Inferior parietal cortex (tissue), 1 donor: ENCODE measurements around the gene PPFIA2.

Source experiments
- DNase-seq: peaks from one replicate; pipeline ENCODE4 v3.0.0-alpha.2; 2016; ENCODE audit errors: extremely low spot score

PPFIA2 gene

DNA sequence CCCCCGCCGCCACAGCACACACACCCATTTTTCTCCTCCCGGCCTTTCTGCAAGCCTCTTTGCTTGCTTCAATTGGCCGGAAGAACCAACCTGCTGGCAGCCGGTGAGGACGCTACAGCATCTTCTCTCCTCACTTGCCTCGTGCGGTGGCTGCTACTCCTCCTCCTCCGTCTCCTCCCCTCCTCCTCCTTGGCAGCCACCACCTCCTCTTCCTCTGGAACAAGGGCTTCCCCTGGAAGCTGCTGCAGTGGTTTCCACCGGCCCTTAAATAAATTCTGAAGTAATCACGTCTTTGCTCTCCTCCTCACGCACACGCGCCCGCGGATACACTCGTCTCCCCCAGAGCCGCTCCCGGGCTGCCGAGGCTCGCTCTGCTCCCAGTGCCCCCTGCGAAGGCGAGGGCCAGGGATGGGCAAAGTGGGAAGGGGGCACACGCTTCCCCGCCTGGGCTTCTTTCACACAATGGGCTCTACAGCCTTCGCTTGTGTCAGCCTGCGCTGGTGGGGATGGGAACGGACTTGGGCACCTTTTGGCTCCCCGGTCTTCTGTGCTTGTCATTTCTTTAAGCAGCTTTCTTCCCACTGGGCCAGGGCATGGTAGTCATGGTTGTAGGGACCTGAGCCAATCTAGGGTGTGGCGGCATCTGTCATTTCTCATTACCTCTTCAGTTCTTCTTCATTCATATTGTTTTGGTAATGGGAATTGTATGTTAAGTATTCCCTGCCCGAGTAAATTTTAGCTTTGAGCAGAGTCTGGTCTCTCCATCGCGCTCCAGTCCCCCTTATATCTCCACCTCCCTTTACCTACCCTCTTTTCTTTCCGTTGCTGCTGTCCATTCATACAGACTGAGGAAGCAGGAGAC, at the start of gene PPFIA2:
PPFIA2 (minus strand) TSS at position 161 of the 862 bp plus-strand sequence.
- peak; percentile 64 for DNase-seq

GRCh38 chr12:81800298-81801148, 41.4 kb upstream of the PPFIA2 start:
- peak; percentile 11 for DNase-seq

- DNase-seq, result no peak
These were observed 39.1 kb upstream of the PPFIA2 start for GRCh38 chr12:81798294-81798693.

GRCh38 chr12:81797100-81797499, 38.0 kb upstream of the PPFIA2 start:
- DNase-seq, result no peak

GRCh38 chr12:81792666-81793065, 33.5 kb upstream of the PPFIA2 start:
- no peak for DNase-seq

DNA sequence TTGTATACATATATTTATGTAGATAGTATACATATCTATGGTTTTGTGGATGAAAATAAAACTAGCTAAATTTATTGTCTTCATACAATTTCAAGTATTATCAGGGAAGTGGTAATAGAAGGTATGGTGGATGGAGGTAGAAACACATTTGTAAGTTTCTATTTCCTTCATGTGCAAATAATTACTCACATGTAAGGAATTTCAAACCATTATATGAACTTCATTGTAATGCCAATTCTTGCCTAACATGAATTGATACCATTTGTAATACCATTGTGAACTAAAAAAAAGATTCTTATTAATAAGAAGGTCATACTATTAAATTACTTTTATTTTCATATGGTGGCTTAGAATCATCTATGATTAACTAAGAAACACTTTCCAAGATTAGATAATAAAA, 20.1 kb upstream of the PPFIA2 start:
- DNase-seq, result no peak

DNA sequence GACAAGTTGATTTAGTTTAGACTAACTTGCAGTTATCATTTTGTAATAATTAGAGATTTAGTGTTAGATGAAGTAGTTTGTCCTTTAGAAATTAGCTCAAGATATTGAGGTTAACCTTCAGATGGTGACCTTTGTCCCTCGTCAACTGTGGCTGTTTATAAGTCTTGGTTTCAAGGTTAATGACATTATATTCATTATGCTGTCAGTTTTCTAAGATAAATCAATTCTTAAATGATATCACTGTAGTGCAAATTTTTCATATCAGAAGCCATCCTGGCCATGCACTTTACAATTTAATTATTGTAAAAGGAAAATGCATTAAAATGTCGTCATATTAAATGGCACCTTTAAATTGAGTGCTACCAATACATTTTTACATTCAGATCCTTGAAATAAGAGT, 19.6 kb upstream of the PPFIA2 start:
- DNase-seq, result no peak

- DNase-seq, result peak; percentile 66
These were observed 545 bp downstream of the PPFIA2 start for GRCh38 chr12:81758421-81759189.

- peak; percentile 27 for DNase-seq
These were observed 1.3 kb downstream of the PPFIA2 start for GRCh38 chr12:81757731-81758365.

DNA sequence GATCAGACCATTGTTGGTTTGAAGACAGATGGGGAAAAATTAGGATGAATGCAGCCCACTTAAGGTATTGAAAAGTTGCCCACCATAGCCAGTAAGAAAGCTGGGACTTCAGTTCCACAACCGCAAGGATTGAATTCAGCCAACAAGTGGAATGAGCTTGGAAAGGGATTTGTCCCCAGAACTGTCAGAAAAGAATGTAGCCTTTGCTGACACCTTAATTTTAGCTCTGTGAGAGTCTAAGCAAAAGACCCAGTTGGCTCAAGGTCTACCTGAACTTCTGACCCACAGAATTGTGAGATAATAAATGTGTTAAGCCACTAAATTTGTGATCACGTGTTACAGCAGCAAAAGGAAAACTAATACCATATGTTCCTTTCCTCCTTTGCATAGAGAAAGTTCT, 29.4 kb downstream of the PPFIA2 start:
- no peak for DNase-seq

DNA sequence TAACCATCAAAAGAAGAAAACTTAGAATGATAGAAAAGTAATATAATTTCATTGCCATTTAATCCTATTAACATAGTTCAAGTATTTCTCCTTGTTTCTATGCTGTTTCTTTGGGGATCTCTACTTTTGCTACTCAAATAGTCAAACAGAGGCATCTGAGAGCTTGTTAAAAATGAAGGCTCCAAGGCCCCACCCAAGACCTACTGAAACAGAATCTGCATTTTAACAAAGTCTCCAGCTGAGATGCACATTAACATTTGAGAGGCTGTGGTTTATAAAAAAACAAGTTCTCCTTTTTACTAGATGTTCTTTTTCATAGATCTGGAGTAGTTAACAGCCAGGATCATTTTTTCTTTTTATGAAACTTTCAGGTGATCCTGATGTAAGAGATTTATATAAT, 31.8 kb downstream of the PPFIA2 start:
- DNase-seq, result no peak

- no peak for DNase-seq
These were observed 32.5 kb downstream of the PPFIA2 start for GRCh38 chr12:81726634-81727033.

DNA sequence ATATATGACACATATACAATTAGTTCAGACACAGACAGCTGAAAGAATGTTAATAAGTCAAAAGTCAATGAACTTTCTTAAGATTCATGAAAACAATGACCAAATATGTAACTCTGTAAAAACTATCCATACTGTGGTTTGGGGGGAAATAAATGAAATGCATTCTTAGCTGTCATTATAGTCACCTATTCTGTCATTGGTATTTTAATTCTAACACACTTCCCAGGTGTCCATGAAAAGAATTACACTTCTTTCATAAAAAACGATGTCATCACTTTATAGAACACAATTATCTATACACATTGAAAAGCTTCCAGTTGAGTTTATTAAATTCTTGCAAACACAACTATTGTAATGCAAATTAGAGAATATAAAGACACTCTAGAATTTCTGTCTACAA, 35.8 kb downstream of the PPFIA2 start:
- no peak for DNase-seq

DNA sequence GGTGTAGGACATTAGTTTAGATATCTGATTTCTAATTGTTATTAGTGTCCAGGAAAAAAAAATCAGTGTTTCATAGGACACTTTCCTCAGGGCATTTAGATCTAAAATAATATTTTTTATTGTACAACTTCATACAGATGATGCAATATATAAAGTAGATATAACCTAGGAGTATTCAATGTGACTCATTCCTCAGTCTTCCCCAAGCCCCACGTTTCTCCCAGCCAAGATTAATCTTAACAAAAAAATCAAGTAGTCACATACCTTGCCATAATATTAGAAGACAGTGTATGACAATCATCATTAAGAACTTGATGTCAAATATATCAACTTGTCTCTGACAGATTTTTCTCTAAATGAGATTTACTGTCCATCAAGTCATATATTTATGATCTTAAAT, 37.1 kb downstream of the PPFIA2 start:
- no peak for DNase-seq

DNA sequence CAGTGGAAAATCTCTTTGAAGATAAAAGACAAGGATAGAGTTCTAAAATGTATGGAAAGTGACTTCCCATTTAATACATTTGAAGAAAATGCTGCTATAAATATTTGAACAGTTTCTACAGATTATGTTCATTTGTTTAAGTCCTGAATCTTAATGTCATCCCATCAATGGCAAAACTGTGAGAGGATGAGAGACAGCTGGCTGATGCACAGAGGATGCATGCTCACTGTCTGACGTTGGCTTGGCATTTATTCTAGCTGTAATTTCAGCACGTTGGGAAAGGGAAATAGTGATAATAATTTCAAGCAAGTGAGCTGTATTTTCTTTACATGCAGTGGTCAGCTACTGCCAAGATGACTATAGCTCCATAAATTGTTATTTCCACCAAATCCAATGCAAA, 40.5 kb downstream of the PPFIA2 start:
- no peak for DNase-seq

DNA sequence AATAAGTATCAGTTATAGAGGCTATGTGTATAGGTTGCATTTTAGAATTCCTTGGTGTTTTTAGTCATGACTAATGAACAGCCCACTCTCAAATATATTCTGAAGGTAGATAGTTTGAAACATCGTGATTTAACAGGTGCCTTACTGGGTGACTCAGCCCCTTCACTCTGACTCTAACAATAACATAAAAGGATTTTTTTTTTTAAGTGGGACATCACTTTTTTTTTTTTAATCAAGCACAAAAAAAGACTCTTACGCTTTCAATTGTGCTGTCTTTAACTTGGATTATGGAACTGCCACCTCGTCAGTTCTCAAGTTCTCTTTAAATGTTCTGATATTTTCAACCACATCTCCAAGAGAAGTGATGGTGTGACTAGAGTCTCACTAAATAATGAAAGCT, 46.6 kb downstream of the PPFIA2 start:
- DNase-seq, result no peak

DNA sequence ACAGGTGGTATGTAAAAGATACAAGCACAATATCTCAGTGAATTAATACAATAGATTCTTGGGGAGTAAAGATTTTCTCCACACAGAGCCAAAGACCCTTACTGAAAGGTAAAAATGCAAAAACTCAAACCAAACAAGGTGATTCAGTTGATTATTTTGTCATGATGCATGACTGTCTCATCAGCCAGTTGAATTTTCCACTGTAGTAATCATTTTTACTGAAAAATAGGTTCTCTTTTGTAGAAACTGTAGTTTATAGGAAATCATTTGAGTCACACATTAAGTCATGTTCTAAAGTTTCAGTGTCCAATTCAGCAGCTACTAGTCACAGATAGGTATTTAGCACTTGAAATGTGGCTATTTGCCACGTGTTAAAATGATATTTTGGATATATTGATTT, 53.6 kb downstream of the PPFIA2 start:
- DNase-seq, result no peak

DNA sequence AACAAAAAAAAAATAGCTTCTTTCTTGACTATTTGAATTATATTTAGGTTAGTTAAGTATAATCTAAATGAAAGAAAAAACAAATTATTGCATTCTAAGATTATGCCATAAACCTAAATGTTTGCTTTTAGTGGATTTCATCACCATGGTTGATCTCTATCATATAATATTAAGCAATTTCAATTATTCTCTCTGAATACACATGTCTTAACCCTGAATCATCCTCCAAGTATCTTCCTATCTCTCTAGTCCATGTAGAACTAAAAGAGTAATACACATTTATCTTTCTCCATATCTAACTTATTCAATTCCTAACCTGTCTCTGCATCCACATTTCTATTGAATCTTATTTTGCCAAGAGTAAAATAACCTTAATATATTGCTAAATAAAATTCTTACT, 59.6 kb downstream of the PPFIA2 start:
- no peak for DNase-seq

- DNase-seq, result no peak
These were observed 67.1 kb downstream of the PPFIA2 start for GRCh38 chr12:81692008-81692407.

DNA sequence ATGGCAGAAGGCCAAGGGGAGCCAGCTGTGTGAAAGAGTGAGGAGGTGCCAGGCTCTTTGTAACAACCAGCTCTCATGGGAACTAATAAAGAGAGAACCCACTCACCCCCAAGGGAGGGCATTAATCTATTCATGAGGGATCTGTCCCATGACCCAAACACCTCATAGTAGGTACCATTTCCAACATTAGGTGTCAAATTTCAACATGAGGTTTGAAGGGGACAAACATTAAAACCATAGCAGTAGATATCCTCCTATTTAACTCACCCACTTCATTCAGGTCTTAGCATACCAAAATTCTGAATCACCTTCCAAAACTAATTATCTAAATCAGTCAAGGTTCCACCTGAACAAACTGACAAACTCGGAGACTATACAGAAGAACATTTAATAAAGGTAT, 75.3 kb downstream of the PPFIA2 start:
- DNase-seq, result no peak

DNA sequence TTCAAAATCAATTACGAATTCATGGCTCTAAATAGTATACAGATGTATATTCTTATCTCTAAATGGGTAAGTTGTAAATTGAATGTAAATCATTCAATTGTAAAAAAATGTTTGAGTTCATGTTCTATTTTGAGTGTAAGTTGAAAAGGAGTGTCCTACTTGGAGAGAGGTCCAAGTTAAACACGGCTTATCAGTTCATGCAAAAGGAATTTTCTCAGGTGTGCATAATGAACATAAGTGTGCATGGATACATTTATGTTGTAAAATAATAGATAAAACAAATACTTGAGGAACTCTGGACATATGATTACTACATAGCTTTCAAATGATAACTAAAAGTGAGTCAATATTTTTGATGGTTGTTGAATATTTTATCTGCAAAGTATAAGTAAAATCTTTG, 79.5 kb downstream of the PPFIA2 start:
- no peak for DNase-seq

DNA sequence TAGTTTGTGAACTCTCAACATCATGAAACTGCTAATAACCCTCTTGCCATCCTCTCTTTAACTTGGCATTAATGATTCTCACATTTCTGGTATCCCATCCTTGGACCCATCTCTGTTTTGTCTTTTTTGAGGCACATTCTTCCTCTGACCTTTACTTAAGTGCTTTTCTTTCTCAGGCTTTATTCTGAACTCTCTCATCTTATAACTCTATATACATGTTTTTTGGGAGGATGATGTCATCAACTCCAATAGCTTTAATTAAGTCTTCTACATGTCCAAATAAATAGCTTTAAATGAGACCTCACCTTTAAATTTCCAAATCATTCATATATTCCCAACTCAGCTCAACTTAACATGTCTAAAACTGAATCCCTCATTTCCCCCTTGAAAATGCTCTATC, 88.4 kb downstream of the PPFIA2 start:
- no peak for DNase-seq
